HG03066 (cell line): Measurements from ENCODE around the gene MYL7.
"Not testable (repeated sequence)": the region's sequence is repeated elsewhere in the genome, so short reads cannot be mapped to it uniquely, and the experiment has no call there.

Experiments
- ATAC-seq: cut with Tn5 transposase; IDR thresholded peaks from one replicate; pipeline ENCODE4 v1.9.1; 2021; ENCODE audit warnings: low read depth; ENCODE audit not compliant: unreplicated experiment

MYL7 gene

DNA sequence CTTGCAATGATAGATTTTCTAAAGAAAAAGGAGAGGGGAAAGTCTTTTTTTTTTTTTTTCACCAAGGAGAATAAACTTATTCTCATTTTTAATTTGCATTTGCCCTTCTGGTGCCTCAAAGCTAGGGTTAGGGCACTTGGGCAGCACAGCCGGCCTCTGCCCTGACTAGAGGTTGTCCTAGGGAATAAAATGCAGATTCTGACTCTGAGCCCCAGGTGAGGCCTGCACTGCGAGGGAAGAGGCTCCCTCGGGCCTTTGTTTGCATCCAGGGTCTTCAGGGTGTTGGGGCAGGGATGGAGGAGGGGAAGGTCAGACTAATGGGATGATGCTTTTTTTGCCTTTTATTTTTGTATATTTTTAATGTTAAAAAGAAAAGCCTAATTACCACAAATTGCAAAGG lies 7.8 kb downstream of the MYL7 start:
- ATAC-seq, result no peak

DNA sequence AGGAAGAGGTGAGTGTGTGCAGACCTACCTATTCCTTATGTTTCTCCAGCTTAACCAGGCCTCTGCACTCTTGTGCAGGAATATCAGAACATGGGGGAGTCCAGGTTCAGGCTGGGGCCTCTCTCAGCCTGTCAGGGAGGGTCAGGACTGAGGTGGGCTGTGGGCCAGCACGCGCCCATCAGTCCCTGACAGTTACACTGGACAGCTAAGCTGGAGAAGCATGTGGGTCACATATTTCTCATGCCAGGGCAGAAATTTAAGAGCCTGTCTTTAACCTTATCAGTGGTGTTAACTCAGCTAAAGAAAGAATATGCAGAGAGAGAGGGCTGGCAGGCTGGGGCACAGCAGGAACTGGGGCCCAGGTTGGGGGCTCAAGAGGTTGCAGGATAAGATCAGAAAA lies 9.1 kb downstream of the MYL7 start:
- ATAC-seq, result no peak

DNA sequence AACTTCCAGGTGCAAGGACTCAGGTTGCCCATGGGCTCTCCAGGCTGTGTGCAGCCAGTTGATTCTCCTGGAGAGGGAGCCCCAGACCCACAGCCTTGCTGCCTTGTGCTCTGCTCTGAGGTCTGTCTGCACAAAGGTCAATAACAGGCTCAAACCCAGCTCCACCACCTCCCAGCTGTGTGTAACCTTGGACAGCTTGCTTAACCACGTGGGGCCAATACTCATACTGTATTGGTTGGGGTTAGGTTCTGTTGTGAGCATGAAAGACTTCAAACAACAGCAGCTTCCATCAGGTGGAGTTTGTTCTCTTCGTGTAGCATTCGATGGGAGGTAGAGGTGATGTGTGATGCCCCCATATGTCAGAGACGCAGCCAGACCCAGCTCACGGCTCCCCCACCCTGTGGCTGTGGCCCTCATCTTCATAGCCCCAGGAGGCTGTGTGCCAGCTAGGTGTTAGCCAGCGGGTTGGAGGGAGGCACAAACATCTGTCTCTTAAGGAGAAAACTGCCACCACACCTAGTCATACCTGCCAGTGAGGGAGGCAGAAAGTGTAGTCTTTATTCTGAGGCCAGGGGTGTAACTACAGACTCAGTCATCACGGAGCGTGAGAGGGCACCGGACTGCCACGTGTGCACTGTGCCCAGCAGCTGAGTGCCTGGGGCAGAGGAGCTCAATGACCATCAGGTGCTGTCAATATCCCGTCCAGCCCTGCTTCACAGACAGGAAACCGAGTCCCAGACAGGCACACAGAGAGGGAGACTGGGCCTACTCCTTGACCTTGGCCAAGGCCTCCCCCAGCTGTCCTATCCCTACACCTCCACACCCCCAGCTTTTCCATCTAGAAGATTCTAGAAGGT lies 9.7 kb downstream of the MYL7 start:
- ATAC-seq, result no peak

DNA sequence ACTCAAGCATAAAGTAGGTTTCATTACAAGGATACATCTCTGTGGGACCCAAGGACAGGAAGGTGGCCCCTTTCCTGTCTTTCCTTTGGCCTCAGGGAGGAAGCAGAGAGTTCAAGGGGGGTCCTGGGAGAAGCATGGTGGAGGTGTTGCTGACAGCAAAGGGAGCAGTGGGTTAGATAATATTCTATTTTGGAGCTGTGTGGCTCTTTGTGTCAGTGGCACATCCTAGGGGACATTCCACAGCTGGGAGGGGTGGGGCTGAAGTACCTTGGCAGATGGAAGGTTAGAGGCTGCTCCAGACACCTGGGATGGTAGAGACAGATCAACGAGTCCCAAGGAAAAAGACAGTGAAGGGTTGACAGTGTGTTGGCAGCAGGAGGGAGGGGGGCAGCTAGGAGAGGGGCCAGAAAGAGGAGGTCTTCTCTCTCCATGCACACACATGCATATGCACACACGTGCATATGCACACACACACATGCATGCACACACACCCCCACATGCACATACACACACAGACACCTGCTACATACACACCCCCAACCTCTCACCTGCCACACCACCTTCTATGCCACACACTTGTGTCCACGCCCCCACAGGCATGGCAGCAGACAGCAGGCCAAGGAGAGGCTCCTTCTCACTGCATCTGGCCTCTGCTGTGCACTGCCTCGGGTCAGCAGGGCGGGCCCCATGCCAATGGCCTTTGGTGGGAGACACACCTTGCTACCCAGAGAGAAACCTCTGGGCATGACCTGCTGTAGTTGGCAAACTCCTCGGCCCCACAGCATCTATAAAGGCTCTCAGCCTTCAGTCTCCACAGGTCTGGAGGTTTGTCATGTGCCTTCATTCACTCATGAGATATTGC lies 12.2 kb downstream of the MYL7 start:
- no peak for ATAC-seq

DNA sequence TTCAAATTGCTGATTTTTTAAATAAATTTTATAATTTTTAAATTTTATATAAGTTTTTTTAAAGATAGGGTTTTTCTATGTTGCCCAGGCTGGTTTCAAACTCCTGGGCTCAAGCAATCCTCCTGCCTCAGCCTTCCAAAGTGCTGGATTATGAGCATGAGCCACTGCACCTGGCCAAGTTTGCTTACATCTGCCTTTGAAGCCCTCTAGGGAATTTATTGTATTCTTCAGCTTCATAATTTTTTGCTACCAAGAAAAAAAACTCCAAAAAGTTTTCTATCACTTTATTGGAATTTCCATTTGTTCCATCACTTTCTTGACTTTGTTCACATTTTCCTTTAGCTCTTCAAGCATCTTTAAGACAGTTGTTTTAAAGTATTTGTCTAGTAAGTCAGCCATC lies 14.0 kb downstream of the MYL7 start:
- no peak for ATAC-seq

DNA sequence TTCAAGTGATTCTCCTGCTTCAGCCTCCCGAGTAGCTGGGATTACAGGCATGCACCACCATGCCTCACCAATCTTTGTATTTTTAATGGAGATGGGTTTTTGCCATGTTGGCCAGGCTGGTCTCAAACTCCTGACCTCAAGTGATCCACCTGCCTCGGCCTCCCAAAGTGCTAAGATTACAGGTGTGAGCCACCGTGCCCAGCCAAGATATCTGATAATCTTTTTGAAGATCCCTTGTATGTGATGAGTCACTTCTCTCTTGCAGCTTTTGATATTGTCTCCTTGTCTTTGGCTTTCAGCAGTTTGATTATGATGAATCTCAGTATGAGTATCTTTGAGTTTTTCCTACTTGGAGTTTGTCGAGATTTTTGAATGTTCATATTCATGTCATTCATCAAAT lies 14.6 kb downstream of the MYL7 start:
- not testable (repeated sequence) for ATAC-seq

DNA sequence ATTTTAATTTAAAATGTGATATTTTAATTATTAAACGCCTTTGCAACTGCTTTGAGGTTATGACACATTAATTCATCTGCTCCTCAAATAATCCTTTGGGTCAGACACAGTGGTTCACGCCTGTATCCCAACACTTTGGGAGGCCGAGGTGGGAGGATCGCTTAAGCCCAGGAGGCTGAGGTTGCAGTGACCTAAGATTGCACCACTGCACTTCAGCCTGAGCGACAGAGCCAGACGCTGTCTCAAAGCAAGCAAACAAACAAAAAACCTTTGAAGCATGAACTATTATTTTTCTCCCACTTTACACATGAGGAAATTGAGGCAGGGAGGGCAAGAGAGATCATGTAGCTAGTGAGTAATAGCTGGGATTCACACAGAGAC lies 16.3 kb downstream of the MYL7 start:
- no peak for ATAC-seq

DNA sequence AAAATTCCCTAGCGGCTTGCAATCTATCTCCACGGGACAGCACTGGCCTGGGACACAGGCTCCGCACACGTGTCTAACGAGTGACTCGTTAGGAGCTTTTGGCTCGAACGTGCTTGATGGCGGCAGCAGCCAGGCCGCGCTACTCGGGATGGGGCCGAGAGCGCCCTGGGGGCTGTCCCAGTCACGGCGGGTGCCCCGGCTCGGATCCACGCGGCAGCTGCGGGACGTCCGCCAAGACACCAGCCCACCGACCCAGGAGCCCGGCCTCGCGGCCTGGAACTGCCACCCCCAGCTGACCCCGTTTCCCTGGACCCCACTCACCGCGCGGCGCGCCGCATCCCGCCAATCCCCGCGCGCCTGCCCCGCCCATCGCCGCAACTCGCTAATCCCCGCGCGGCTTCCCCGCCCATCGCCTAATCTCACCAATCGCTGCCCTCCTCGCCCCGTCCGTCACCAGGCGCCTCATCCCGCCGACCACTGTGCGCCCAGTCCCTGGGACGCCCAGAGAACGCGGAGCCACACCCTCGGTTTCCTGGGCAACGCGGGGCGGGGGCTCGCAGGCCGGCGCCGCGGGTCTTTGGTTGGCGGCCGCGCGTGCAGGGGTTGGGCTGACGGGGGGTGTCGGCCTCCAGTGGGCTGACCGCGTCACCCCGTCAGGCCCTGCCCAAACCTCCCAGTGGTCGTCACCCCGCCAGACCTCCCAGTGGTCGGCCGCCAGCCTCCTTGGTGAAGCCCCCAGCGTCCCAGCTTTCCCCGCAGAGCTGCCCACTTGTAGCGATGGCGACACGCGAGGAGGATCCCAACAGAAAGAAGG lies 17.7 kb downstream of the MYL7 start, which contains the start of gene POLD2:
Gene POLD2 (minus strand): TSS at position 359 of the 814 bp plus-strand sequence. CDS start 1,495 bp downstream, outside the sequence.
- peak; percentile 99 for ATAC-seq

DNA sequence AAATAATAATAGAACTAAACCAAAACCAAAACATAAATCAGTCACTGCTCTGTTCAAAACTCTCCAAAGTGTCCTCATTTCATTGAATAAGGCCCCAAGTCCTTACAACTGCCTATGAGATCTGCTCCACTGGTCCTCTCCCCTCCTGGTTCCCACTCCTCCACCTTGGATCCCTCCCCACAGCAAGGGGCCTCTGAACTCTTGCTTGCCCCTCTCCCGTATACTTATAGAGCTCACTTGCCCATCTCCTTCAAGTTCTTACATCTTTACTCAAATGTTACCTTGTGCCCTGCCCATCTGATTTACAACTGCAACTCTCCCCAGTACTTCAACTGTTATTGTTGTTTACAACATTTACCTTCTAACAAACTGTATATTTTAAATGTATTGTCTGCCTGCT lies 18.6 kb downstream of the MYL7 start:
- ATAC-seq, result no peak

DNA sequence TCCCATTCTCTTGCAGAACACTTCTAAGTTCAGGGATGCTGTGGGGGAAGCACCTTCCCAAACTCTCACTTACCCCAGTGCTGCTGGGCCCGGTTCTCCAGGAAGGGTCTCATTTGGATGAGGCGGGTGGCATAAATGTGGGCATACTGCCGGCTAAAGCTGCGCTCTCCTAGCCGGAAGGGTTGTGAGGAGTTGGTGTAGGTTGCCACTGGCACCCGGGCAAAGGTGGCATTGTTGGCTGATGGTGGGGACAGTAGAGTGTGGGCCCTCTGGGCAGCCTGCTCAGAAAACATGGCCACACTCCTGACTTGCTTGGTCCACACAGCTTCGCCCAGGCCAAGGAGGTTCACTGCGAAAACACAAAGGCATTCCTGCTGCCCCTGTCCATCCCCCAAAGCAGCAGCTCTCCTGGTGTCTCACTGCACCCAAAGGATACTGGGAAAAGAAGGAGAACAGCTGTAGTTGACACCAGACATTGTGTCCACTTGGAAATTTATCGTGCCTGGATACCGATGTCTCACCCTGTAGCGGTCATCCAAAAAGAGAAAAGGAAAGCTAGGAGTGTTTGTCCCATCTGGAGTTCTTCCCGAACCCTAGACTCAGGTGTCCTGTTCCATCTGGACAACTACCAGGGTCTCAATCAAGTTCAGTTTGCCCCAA lies 19.2 kb downstream of the MYL7 start:
- no peak for ATAC-seq

DNA sequence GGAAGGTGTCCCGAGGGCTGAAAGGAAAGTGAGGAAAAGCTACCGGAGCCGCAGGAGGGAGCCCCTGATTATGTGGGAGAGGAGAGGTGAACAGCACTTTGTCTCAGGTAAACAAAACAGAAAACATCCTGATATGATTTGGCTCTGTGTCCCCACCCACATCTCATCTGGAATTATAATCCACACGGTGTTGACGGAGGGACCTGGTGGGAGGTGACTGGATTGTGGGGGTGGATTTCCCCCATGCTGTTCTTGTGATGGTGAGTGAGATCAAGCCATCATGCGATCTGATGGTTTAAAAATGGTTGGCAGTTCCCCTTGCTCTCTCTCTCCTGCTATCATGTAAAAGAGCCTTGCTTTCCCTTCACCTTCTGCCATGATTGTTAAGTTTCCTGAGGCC lies 20.7 kb downstream of the MYL7 start:
- no peak for ATAC-seq

DNA sequence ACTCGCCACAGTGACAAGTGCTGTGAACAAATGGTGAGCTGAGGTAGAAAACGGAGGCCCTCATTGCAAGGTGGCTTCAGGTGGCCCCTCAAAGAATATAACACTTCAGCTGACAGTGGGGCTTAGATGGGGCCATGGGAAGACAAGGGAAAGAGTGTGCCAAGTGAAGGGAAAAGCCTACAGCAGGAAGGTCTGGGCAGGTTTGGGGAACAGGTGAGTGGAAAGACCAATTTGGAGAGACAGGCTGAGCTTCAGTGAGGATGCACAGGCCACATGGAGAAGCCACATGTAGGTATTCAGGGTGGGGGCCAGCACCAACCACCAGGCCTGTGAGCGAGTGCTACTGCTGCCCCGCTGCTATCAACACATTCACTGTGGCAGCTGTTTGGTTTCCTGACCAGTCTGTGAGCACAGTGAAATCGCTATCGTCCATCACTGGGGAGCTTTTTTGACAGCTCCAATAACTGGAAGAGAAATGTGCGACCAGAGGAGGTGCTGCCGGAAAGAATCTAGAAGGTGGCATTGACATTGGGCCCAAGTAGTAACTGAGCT lies 21.2 kb downstream of the MYL7 start:
- ATAC-seq, result no peak

DNA sequence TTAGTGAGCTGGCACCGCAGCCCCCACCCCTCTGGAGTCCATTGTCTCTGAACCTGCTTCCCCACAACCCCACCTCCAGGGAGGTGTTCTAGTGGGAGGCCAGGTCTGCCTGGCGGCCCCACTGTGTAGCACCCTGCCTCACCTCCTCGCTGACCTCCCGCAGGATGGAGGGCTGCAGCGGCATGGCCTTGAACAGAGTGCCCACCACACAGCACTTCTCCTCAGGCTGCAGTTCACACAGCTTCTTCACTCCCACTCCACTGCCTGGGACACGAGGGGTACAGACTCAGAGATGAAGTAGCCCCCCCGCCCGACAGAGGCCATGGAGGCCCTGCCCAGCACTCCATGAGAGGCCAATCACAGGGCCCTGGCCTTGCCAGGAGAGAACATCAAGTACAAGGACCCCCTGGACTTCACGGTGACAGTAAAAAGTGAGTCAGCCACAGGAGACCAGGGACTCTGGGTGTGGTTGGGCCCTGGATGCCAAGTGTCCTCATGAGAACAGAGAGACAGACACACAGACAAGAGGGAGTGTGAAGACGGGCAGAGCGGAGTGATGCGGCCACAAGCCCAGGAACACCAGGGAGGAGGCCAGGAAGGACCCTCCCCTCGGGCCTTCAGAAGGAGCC lies 23.2 kb downstream of the MYL7 start:
- ATAC-seq, result no peak

DNA sequence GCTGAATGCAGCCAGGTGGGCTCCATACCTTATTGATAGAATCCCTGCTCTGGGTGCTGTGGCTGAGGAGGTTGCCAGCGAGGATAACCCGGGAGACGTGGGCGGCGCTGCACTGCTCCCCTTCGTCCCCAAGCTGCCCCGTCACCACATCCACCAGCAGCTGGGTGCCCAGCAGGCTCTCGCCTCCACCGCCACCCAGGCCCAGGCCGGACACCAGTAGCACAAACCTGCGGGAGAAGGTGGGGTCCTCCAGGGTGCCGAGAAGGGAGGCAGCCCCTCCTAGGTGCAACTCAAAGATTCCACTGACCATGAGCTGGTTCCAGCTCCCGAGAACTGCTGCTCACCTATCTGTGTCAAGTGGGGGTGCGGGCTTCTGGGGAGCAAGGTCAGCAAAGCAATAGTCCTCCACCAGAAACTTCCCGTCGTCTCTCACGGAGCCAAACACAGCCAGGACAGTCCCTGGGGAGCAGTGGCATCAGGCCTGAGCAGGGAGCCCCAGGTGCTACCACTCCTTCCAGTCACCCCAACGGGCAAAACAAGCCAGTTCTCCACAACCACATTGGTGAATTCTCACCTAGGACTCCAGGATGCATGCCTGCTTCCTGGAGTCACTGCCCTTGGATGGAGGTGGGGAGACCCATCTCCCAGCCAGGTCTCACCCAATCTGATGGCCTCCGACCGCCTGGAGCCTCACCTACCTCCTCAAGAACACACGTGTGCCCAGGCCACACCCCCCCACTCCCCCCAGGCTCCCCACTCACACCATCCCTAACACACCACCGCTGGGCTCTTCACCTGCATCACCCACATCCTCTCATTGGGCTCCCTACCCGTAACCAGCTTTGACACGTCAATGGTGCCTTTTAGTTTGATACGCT lies 24.1 kb downstream of the MYL7 start:
- no peak for ATAC-seq

DNA sequence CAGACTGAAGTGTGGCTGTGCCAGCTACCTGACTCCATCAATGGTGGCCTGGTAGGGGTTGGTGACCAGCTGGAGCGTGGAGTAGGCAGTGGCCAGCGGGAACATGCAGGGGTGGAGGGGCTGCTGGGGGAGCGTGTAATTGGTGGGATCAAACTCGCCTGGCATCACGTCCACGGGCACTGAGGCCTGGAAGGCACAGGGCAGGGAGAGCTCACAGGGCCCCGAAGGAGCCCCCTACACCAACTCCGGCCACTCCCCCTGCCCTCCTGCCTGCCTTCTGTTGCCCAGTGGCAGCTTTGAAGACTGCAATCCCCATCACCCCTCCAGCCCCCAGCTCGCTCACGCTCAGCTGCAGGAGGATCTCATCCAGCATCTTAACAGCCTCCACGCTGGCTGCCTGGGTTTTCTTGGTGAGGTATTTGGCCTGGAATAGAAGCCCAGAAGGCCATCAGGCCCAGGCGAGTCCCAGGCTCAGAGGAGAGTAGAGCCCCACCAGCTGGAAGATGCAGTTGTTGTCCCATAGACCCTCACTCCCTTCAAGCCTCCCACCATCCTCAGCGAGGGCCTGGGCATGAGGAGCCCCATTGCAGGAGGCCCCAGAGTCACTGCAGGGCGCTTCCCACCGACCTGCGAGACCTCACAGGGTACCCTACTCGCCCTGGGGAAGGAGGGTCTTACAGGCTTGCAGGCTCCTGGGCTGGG lies 24.9 kb downstream of the MYL7 start:
- ATAC-seq, result no peak

DNA sequence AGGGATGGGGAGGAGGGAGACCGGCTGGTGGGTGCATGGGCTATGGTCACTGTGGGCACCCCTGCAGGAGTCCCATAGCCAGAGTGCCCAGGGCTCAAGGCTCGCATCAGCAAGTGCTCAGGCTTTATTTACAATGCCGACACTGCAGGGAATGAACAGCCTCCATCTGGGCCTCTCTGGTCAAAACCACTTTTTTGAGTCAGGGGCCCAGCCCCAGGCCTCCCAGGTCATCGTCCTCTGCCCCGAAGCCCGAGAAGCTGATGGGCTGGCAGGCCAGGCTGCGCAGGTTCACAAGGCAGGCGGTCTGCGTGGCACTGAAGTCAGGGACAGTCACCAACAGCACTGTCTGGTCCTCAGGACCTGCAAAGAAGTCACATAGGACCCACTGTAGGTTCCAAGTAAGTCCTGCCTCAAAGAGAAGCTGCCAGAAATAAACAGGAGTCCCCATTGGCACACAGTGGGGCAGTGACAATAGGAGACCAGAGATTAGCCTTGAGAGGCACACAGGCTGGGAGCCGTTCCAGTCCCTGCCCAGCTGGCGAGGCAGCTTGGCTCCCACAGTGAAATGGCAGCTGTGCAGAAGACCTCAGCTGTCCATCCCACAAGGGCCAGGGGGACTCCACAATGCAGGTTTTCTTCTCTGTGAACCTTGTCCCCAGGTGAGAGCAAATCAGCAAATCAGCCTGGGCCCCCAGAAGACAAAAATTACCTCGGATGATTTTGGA lies 26.4 kb downstream of the MYL7 start:
- no peak for ATAC-seq

DNA sequence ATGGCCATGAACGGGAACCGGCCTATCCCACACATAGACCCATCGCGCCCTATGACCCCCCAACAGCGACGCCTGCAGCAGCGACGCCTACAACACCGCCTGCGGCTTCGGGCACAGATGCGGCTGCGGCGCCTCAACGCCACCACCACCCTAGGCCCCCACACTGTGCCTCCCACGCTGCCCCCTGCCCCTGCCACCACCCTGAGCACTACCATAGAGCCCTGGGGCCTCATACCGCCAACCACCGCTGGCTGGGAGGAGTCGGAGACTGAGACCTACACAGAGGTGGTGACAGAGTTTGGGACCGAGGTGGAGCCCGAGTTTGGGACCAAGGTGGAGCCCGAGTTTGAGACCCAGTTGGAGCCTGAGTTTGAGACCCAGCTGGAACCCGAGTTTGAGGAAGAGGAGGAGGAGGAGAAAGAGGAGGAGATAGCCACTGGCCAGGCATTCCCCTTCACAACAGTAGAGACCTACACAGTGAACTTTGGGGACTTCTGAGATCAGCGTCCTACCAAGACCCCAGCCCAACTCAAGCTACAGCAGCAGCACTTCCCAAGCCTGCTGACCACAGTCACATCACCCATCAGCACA lies 27.3 kb downstream of the MYL7 start:
- no peak for ATAC-seq
